HG03521 (cell line): ENCODE results near the gene GRK3.
"Not testable (repeated sequence)": the region's sequence is repeated elsewhere in the genome, so short reads cannot be mapped to it uniquely, and the experiment has no call there.

Experiments
- ATAC-seq: cut with Tn5 transposase; IDR thresholded peaks from one replicate; pipeline ENCODE4 v1.9.1; 2021; ENCODE audit warnings: mild to moderate bottlenecking, moderate library complexity; ENCODE audit not compliant: unreplicated experiment

GRK3 gene

DNA sequence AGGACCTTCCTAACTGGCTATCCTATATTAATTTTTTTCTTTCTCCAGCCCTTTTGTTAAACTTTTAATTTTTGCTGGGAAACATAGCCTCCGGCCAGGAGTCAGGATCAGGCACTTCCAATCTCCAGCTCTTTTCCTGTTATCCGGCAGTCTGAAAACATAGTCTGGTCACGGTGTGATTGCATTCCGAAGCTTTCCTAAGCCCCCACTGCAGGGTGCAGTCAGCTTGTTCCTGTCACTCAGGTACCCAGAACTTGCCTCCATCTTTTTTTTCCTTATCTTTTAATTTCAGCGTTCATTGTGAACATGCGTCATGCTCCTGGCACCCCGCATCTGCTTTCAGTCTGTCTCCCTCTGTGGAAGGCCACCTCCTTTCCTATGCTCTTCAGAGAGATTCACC is 59.4 kb downstream of the GRK3 start:
- ATAC-seq, result no peak

DNA sequence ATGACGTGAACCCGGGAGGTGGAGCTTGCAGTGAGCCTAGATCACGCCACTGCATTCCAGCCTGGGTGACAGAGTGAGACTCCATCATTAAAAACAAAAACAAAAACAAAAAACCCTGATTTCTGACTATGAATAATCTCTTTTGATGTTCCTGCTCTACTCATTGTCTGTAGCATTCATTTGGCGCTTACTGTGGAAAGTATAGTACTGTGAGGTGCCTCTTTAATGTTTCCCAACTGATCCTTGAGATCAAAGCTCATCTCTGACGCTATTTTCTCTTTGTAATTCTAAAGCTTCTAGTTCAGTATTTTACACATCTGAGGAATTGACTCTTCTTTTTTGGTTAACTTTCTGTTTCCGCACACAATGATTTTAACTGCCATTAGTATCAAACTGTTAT is 60.0 kb downstream of the GRK3 start:
- ATAC-seq, result no peak

DNA sequence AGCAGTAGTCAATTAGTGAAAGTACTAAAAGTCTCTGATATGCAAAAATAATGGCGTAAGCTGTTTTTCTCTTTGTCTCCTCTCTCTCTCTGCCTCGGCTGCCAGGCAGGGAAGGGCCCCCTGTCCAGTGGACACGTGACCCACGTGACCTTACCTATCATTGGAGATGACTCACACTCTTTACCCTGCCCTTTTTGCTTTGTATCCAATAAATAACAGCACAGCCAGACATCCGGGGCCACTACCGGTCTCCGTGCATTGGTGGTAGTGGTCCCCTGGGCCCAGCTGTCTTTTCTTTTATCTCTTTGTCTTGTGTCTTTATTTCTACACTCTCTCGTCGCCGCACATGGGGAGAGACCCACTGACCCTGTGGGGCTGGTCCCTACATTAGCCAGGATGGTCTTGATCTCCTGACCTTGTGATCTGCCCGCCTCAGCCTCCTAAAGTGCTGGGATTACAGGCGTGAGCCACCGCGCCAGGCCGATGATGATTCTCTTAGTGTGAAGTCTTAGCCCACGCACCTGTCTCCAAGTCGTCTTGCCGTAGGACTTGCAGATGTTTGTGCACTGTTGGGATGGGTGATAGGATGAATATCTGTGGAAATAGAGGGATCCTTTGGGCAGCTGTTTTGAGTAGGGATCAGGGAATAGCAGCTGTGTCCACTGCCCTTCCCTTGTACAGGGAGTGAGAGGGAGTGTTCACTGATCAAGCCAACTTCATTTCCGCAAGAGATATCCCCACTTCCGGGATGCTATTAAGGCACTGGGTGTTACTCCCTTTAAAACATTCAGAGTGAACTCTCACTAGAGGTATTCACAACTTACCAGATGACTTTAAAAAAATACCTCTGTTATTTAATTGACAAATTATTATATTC is 61.5 kb downstream of the GRK3 start:
- ATAC-seq, result not testable (repeated sequence)

DNA sequence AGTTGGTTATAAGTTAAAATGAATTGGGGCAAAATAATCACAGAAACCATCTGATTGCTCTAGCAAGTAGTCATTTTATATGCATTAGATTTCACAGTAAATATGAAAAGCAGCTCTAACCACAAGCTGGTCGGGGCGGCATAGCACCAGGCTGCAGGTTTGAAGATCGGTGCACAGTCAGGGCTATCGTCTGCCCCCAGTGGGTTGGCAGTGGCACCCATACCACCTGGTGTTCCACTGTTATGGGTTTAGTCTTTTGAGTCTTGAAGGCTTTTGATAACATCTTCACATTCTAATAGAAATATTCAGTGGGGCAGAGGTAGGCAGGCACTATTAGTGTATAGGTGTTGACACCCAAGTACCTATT is 62.1 kb downstream of the GRK3 start:
- no peak for ATAC-seq

DNA sequence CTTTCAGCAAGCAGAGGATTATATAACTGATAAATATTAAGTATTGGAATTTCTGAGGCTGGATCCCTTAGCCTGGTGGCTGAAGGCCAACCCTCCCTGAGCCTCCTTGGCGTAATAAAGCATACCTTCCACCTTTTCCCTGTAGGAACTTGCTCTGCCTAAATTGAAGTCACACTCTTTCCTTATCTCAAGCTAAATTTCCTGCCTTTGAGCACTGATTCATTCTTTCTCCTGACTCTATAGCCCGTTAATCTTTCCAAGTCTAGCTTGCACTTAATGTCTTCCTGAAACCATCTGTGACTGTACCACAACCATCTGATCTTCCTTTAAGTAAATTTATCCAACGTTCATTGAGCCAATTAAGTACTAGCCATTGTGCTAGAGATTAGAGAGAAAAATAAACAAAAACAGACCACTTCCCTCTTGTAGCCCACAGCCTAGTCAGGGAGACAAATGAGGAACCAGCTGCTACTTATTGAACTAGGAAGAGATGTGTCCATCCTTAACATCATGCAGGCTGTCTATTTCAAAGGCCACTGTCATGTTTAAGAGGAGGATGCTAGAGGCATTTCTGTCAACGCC is 62.9 kb downstream of the GRK3 start:
- ATAC-seq, result no peak

DNA sequence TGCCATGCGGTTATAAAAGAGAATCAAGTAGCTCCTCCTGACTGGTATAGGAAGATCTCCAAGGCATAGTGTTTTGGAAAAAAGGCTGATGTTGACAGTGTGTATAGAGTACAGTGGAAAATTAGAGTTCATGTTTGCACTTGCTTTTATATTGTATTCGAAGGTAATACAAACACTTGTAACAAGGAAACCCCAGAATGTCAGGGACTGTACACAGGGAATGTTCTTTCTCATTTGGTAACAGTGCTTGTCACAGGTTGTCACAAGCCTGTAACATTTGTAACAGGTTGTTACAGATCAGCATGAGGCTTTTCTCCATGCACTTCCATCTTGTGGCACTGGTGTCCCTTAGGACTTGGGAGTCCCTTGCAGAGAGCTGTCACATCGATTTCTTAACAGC is 64.0 kb downstream of the GRK3 start:
- no peak for ATAC-seq

DNA sequence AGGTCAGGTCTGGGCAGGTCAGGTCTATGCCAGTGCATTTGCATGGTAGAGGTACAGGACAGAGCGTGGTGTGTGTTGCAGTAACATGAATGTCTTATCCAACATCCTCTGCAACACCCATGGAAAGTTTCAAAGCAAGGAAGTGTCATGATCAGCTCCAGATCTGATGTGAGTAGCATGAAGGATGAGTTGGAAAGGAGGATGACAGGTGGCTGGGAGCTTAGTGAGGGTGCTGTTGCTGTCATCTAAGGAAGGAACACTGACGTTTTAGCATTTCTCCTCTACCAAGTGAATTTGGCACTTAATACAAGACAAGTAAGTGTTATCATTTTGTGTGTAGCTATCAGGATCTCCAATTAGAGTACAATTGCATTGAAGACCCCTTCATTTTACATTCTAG is 65.1 kb downstream of the GRK3 start:
- no peak for ATAC-seq

DNA sequence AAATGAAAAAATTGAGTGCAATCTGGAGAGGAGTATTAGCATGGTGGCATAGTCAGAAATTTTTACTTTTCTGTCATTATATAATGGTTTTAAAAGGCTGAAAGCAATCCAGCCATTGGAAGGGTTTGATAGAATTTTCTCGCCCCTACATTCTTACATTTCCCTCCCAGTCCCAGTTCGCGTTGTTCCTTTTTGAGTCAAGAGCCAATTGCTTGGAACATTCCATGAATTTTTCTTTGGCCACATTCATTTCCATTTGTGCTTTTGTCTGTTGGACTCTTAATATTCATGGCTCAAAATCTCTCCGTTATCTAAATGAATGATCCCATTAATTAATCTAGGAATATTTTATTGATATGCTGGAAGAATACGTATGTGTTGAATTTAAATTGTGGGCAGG is 66.0 kb downstream of the GRK3 start:
- no peak for ATAC-seq

DNA sequence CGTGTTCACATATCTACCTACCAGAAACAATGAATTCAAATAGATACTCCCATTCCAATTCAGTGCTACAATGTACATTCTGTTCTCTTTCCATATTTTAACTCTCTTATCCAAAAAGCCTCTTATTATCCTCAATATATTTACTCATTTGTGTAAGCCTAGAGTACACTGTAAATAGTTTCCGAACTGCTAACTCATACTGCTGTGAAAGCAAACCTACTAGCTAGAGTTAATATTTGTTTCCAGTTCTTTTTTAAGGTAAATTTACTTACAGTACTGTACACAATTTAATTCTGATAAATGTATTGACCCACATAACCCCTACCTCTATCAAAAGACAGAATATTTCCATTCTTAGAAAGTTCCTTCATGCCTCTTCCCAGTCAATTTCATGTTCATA is 71.8 kb downstream of the GRK3 start:
- no peak for ATAC-seq

DNA sequence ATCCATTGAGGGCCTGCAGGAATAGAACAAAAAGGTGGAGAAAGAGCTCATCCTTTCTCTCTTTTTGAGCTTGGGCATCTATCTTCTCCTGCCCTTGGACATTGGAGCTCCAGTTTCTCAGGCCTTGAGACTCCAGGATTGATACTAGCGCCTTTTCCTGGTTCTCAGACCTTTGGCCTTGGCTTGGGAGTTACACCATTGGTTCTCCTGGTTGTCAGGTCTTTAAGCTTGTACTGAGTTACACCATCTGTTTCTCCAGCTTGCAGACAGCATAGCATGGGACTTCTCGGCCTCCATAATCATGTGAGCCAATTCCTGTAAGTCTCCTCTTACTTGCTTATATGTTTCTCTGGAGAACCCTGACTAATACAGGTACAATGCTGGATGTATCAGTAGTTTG is 72.6 kb downstream of the GRK3 start:
- ATAC-seq, result no peak

DNA sequence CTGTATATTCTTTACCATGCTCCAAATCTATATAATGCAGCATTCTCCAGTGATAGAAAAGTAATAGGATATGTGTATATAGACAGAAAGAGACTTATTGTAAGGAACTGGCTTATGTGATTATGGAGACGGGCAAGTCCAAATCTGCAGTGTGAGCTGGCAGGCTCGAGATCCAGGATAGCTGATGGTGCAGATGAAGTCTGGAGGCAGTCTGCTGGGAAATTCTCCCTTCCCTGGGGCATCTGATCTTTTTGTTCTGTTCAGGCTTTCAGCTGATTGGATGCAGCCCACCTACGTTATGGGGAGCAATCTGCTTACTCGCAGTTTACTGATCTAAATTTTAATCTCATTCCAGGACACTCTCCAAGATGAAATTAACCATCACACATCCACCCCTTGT is 73.2 kb downstream of the GRK3 start:
- ATAC-seq, result no peak

DNA sequence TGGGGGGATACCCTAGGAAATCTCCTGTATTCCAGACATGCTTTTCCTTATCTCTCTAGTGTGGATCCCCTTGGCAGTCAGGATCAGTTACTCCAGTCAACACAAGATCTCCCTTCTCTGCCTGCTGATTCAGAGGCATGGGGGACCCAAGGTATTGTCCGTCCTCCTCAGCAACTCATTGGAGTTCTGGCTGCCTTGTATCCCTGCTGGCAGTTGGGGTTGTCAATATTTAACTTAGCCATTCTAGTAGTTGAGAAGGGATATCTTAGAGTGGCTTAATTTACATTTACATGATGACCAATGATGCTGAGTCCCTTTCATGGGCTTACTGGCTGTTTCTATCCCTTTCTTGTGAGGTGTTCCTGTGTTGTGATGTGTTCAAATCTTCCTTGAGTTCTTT is 74.2 kb downstream of the GRK3 start:
- ATAC-seq, result no peak

DNA sequence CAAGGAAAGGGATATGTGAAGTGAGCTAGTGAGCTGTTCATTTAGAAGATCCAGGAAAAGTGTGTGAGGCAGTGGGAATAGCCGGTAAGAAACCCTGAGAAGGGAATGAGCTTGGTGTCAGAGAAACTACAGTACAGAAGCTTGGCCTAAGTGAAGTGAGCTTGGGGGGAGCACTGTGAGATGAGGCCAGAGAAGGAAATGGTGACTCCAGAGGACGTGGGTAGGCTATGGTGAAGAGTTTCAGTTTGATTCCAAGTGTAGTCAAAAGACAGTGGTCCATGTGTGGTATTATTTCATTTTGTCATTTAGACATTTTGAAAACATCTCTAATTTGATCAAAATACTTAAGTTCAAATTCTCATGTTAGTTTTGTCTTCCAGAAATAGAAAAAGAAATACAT is 77.2 kb downstream of the GRK3 start:
- no peak for ATAC-seq

DNA sequence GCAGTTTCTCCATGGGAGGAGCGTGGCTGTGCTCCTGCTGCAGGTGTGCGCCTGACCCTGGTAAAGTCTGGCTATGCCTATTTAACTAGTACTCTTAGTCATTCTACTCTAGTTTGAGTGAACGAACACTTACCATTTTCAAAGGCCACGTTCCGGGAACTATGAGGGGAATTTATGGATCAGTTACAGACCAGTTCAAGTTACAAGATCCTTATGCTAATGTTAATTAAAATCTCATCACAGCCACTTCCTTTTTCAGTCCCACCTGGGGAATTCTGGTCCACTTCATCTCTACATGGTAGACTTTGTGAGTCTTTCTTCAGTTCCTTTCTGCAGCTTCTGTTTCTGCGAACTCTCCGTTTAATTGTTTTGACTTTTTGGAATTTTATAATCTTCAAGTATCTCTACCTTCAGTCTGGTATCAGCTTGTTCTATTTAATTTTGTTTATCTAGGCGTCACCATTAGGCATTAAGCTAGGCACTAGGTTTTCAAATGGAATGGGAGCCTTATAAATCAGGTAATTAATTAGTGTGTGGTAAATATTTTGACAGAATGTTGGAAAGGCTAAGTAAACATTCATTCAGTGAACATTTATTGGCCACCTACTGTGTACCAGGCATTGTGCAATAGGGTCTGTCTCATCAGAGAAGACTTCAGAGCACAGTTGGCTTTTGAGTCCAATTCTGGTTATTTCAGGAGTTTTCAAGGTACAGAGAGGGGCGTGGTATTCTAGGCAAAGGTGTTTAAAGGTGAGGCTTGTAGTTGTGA is 78.9 kb downstream of the GRK3 start:
- no peak for ATAC-seq

DNA sequence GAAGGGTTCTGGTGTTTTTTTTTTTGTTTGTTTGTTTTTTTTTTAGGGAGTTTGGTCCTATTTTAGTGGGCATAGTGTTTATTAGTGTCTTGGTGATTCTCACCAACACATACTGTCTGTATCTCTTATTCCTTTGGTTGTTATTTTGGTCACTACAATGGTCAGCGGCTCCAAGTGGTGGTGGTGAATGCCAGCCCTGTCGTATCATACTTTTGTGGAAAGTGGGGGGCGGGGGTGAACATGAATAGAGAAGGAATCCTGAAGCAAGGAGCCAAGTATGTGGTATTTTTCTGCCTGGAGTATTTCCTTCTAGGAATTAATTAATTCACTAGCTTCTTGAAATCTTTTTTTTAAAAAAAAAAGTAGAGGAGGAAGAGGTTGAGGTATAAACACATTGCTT is 79.6 kb downstream of the GRK3 start:
- no peak for ATAC-seq

DNA sequence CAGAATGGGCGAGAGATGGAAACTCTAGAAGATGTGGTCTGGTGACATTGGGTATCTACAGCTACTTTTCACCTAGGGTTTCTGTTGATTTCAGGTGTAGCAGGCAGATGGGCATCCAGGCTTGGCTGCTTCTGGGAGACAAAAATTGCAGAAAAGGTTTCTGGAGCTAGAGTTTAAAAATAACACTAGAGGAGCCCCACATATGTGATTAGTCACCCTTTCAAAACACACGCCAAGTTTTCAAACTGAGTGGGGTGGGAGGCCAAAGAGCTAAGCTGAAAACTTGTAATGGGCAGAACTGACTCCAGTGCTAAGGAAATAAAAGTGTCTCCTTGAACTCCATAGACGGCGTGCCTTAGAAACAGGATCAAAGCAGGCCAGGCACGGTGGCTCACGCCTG is 80.8 kb downstream of the GRK3 start:
- ATAC-seq, result no peak

DNA sequence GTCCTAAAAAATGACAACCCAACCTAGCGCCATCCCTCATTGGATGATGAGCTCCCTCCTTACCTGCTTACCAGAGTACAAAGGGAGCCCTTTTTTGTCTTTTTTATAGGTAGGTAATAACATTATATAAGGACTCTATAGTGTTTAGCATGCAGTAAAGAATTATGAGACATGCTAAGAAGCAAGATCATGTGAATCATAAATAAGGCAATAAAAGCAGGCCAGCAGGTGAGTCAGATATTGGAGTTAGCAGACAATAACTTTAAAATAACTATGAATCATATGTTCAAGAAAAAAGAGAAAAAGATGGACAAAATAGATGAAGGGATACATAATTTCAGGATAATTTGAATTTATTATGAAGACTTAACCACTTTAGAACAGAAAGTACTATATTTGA is 81.5 kb downstream of the GRK3 start:
- no peak for ATAC-seq

DNA sequence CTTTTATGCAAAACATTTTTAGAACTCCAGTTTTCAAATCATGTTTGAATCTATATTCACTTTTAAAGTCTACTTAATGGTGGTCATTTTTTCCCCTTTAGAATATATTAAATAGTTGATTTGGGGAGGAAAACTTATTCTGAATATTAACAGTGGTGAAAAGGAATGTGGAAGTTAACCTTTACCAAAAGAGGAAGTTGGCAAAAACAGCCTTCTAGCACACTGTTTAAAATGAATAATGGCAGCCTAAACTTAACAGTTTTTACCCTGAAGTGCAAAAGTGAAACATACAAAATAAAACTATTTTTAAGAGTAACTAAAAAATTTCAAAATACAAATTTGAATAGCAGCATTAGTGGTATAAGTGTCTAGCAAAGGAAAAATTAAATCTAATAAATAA is 86.4 kb downstream of the GRK3 start:
- ATAC-seq, result no peak

DNA sequence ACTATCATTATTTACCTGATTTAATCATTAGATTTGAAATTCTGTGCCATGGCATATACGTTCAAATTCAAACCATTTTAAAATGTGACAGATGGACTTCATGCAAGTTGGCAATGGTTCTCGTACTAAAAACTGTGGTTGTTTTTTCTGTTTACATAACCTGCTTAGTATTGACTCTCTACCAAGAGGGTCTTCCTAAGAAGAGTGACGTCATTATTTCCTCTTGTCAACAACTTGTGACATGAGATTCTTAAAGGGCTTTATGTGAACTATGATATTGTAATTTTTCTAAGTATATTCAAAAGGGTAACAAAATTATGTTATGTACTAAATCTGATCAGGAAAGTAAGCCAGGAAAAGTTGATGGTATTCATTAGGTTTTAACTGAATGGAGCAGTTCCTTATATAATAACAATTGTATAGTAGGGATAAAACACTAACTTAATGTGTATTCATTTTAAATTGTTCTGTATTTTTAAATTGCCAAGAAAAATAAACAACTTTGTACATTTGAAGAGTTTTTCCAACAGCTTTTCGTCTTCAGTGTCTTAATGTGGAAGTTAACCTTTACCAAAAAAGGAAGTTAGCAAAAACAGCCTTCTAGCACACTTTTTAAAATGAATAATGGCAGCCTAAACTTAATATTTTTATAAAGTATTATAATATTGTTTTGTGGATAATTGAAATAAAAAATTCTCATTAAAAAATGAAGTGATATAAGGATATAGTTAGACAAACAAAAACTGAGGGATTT is 87.0 kb downstream of the GRK3 start:
- no peak for ATAC-seq

DNA sequence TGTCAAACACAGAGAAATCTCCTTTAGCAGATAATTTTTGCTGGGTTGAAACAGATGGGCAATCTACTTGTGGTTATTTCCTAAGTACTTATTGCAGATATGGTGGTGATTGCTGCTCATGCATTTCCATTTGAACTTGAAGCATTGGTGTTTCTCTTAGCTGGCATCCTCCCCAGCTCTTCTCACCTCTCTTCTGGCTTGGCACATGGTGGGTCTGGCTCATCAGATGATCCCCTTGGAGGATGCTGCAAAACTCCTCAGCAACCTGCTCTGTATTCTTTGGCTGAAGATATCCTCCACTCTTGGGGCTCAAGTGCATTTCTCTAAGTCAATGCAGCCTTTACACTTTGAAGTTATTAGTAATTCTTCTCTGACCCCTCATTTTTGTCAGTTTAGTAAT is 90.2 kb downstream of the GRK3 start:
- ATAC-seq, result no peak

DNA sequence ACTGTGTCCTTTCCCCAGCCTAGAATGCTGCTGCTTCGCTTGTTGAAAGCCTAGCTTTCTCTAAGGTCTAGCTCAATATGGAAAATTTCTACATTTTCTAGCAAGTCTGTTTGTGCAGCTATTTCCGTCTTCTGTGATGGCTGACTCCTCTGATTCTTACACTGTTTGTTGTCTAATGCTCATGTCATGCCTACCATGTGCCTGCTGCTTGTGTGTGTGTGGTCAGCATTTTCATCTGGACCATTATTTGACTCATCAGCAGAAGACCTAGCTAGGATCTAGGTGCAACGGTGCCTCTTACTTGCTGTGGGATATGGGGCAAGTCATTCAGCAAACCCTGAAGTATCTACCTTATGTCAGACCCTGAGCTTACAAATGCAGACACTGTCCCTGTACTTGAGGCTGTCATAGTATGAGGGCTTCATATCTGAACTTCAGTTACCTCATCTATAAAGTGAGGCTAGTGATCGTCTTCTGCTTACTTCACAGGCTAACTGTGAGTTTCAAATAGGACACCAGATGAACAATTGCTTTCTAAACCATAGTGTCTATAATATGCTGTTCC is 91.0 kb downstream of the GRK3 start:
- ATAC-seq, result no peak
